ENCODE results near the gene ADGRA3.
"Not testable (repeated sequence)": the region's sequence is repeated elsewhere in the genome, so short reads cannot be mapped to it uniquely, and the experiment has no call there.

Gene ADGRA3

GRCh38 chr4:22440999-22441398, 74.9 kb downstream of the ADGRA3 start:
- DNase-seq (ENCODE audit: low read depth) = no peak

DNA sequence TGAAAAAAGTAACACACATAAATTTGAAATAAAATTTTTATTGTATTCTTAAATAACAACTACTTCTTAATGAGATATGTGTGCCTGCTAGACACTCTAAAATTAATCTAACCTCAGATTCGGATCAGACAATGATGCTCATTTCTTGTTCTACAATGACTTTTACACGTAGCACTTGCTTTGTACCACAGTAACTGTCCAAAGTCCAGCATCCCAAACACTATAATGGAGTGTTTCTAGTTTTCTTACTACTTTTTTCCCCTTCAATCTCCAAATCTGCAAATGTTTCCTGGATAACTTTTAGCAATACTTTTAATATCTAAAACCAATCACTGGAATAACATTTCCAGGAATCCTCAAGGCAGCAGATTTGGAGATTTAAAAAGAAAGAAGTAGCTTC, 75.9 kb downstream of the ADGRA3 start:
- DNase-seq (ENCODE audit: low read depth) = no peak

GRCh38 chr4:22435652-22436051, 80.2 kb downstream of the ADGRA3 start:
- no peak for DNase-seq (ENCODE audit: low read depth)

GRCh38 chr4:22434895-22435294, 81.0 kb downstream of the ADGRA3 start:
- DNase-seq (ENCODE audit: low read depth) = no peak

DNA sequence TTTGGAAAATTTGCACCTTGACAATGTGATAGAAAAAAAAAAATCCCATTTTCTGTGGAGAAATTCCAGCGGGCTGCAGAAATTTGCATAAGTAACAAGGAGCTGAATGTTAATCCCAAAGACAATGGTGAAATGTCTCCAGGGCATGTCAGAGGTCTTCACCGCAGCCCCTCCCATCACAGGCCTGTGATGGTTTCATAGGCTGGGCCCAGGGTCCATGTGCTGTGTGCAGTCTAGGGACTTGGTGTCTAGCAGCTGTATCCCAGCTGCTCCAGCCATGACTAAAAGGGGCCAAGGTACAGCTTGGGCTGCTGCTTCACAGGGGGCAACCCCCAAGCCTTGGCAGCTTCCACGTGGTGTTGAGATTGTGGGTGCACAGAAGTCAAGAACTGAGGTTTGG, 85.2 kb downstream of the ADGRA3 start:
- DNase-seq (ENCODE audit: low read depth) = no peak

DNA sequence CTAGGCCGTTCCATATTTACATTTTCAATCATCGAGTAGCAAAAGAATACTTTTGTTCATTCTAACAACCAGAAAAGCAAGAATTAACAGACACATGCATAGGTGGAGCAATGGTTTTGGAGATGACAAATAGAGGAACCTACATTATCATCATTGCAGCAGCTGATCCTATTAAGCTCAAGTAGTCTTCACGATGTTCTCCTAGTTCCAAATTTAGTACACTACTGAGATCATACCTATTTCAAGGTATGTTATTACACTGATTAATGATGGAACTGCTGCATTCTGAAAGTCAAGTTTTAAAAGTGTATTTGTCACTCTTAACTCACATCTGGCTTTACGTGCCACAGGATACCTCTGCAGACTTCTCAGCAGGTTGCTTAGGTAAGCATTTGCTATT, 87.4 kb downstream of the ADGRA3 start:
- DNase-seq (ENCODE audit: low read depth) = no peak

DNA sequence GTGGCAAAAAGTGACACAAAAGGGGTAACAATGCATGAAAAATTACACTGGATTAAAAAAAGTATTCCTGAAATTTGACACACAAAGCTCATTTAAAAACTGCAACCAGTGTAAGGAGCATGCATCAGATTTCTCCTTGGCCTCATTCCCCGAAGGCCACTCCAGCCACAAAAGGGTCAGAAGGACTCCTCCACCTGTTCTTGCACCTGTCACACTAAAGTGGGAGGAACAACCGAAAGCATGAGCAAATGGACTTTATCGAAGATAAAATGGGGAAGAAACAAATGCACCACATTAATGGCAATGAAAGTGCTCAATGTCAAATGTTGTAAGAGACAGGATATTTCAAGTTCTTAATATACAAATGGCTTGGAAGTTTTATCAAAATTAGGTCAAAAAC, 88.2 kb downstream of the ADGRA3 start:
- DNase-seq (ENCODE audit: low read depth) = no peak

DNA sequence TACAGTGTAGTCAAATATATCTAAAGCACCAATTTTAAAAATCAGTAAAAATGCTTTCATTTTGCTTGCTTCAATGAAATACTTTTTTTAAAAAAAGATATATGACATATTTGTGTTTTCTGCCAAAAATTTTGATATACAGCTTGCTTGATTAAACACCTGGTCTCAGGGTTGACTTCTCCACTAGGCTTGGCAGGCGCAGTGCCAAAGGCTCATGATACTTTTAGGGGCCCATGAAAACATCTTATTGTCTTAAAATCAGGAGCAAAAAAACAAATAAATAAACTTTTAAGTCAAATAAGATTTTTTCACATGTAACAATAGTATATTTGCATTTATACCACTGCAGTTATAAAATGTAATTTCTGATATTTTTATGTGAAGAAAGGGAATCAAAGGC, 95.6 kb downstream of the ADGRA3 start:
- no peak for DNase-seq (ENCODE audit: low read depth)

- DNase-seq (ENCODE audit: low read depth) = no peak
Observed at GRCh38 chr4:22417408-22417807, 98.5 kb downstream of the ADGRA3 start.

- DNase-seq (ENCODE audit: low read depth) = no peak
Observed at GRCh38 chr4:22416403-22416802, 99.5 kb downstream of the ADGRA3 start.

- no peak for DNase-seq (ENCODE audit: low read depth)
Observed at GRCh38 chr4:22414833-22415232, 101.0 kb downstream of the ADGRA3 start.

DNA sequence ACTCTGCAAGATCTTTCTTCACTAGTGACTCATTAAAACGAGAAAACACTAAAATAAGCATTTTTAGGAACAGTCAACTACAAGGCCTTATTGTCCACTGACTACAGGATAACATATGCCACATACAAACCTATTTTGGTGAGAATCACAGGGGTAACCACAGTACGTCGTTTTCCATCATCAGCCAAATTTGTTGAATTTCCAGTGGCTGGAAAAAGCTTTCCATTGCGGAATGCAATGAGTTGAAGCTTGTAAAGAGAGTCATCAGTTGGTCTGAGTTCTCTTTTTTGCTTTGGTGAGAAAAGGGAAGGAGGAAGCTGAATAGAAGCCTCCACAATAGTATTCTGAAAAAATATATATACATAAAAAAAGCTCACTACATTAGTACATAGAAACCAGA, 102.4 kb downstream of the ADGRA3 start:
- DNase-seq (ENCODE audit: low read depth) = no peak

GRCh38 chr4:22412013-22412412, 103.9 kb downstream of the ADGRA3 start:
- DNase-seq (ENCODE audit: low read depth) = no peak

GRCh38 chr4:22410645-22411247, 105.1 kb downstream of the ADGRA3 start:
- no peak for DNase-seq (ENCODE audit: low read depth)

GRCh38 chr4:22408474-22408873, 107.4 kb downstream of the ADGRA3 start:
- no peak for DNase-seq (ENCODE audit: low read depth)

GRCh38 chr4:22407361-22407760, 108.5 kb downstream of the ADGRA3 start:
- DNase-seq (ENCODE audit: low read depth) = no peak

DNA sequence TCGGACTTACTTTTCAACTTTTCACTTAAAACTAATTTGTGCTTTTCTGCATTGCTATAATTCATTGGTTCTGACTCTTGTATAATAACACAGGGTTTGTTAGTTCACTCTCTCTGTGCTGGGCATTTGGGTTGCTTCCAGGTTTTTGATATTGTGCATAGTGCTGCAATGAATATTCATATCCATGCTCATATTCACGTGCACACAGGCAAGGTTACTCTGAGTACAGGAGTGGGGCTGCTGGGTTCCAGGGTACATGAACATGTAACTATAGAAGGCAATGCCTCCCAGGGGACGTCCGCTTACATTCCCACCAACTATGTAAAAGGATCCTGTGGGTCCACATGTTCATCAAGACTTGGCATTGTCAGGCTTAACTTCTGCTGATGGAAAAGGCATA, 117.2 kb downstream of the ADGRA3 start:
- no peak for DNase-seq (ENCODE audit: low read depth)

- no peak for DNase-seq (ENCODE audit: low read depth)
Observed at GRCh38 chr4:22391551-22391950, 124.3 kb downstream of the ADGRA3 start.

- peak; percentile 24 for DNase-seq (ENCODE audit: low read depth)
Observed at GRCh38 chr4:22389240-22389870, 126.5 kb downstream of the ADGRA3 start.

DNA sequence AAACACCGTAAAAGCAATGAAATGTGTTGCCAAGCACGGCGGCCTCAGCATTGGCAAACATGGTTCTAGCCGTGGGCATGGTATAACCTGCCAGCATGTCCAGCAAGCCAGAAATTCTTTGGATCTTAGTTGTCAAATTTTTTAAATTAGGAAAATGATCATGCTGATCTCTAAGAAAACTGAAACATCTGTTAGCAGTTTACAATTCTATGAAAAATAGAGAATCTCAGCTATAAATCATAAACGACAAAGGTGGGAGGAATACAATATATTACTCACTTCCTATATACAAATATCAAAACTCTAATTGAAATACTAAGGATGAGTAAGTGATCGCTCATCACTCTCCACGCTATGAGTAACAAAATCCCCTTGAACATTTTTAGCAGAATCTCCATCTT, 130.3 kb downstream of the ADGRA3 start:
- no peak for DNase-seq (ENCODE audit: low read depth)

DNA sequence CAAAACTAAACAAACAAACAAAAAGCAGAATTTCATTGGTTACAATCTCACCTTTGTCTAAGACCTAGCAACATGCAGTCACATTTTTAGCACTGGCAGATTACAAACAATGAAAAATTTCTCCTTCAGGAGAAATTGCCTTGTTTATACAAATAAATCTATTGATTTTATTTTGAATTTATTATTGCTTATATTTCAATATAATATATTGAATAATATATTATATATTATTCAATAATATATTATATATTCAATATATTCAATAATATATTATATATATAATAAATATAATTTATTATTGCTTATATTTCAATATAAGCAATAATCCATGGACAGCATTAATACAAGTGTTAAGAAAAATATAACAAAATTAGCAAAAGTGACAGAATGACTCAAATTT, 131.7 kb downstream of the ADGRA3 start:
- no peak for DNase-seq (ENCODE audit: low read depth)

DNA sequence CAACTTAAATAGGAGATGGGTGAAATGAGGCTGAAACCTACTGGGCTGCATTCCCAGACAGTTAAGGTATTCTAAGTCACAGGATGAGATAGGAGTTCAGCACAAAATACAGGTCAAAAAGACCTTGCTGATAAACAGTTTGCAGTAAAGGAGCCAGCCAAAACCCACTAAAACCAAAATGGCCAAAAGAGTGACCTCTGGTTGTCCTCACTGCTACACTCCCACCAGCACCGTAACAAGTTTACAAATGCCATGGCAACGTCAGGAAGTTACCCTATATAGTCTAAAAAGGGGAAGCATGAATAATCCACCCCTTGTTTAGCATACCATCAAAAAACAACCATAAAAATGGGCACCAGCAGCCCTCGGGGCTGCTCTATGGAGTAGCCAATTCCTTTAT, 133.7 kb downstream of the ADGRA3 start:
- not testable (repeated sequence) for DNase-seq (ENCODE audit: low read depth)

DNA sequence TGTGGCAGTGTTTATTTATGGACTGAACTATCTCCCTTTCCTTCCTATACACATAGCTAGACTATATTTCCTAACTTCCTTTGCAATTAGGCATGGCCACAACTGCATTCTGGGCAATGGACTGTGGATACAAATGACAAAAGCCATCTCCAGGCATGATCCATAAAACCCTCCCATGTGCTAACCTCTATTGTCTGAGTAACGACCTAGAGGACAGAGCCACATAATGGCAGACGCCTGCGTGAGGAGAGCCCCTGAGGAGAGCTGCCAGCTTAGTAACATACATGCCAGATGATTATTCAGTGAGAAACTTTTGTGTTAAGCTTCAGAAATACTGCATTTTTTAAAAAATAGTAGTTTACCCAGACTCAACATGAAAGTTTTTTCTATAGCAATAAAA, 142.9 kb downstream of the ADGRA3 start:
- no peak for DNase-seq (ENCODE audit: low read depth)

DNA sequence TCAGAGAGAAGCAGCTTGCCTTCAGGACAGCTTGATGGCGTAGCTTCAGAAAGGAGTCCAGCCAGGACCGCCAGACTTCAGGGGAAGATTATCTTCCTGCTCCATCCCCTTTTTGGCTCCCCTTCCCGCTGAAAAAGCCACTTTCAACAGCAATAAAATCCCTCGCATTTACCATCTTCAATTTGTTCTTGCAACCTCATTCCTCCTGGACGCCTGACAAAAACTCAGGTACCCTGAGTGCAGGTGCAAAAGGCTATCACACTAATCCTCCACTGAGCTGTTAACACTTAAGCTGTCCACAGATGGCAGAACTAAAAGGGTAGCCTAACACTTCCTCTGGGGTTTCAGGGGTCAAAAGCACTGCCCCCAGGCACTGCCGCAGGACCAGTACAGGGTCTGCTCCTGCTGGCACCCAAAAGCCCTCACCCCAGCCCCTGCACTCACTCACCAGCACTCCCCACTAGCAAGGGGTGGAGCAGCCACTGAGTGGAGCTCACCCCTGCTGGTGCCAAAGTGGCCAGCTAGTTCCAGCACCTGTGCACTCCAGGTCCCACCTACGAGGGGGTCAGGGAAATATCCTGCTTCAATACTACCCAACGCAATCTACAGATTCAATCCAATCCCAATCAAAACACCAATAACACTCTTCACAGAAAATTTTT, 145.8 kb downstream of the ADGRA3 start:
- DNase-seq (ENCODE audit: low read depth) = no peak

All from activated T-cell treated with anti-CD3 and anti-CD28 coated beads for 24 hours (primary cell).